GM18907 (cell line): Measurements from ENCODE around the gene SRSF10.

ENCODE experiments used
- ATAC-seq: cut with Tn5 transposase; IDR thresholded peaks from one replicate; pipeline ENCODE4 v1.9.1; 2021; ENCODE audit warnings: mild to moderate bottlenecking, moderate library complexity; ENCODE audit not compliant: unreplicated experiment

Gene SRSF10

DNA sequence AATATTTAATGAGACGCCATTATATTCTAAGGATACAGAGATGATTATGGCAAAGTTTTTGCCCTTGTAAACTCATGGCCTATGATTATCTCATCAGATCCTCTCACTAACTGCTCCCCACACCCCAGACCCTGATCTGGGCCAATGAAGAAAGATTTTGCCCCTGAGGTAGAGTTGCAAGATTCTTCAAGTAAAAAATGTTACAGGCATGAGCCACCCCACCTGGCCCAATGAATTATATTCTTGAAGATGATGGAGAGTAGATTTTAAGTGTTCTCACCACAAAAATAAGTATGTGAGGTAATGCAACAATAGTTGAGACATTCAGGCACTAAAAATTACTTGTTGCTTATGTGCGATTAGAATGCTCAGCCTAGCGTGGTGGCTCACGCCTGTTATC is 65.2 kb downstream of the SRSF10 start:
- ATAC-seq: no peak
